GM12872 (cell line): ENCODE measurements around the gene GLMN.

Source experiments
- CTCF ChIP-seq: IDR thresholded peaks from 3 replicates; pipeline ENCODE4 v1.5.1; 2011; ENCODE audit warnings: low read depth, mild to moderate bottlenecking, low read length, moderate library complexity; ENCODE audit not compliant: insufficient read depth

GLMN gene

GRCh38 chr1:92315766-92316599, 17.2 kb upstream of the GLMN start:
- no peak for TF ChIP-seq CTCF

GRCh38 chr1:92314024-92314423, 15.2 kb upstream of the GLMN start:
- no peak for TF ChIP-seq CTCF

- peak; percentile 41; the same call in 2 of the 3 replicates for TF ChIP-seq CTCF
Measured at GRCh38 chr1:92310185-92310597, 11.4 kb upstream of the GLMN start.

GRCh38 chr1:92307980-92308379, 9.2 kb upstream of the GLMN start:
- no peak for TF ChIP-seq CTCF

GRCh38 chr1:92306020-92306419, 7.2 kb upstream of the GLMN start:
- no peak for TF ChIP-seq CTCF

GRCh38 chr1:92301021-92301420, 2.2 kb upstream of the GLMN start:
- TF ChIP-seq CTCF = no peak

GRCh38 chr1:92299477-92300150, 827 bp upstream of the GLMN start:
- TF ChIP-seq CTCF = no peak
